Measurements from ENCODE around the gene MAML3.

MAML3 gene

DNA sequence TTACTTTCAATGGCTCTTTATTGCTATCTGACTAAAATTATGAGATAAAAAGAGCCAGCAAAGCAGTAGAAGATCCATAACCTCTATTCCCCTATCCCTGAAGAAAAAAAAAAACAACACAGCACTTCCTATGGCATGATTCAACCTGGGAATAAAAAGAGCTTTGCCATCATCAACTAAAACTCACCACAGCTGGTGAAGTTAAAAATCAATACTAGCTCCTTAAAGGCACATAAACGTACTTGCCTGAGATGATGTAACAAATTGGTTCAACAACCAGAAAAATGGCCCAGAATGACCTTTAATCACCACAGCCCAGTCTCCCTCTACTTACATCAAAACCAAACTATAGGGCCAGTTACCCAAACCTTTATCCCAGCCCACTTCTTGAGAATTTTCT is 153.8 kb downstream of the MAML3 start:
- TF ChIP-seq CTCF (IDR thresholded peaks at IDR 0.05; ENCODE audit: borderline replicate concordance, control extremely low read depth, extremely low read depth, insufficient read depth, missing control alignments) = no peak
- DNase-seq (ENCODE audit: low spot score) = no peak
- in situ Hi-C loops (cut with MboI; ENCODE audit: low sequenced_read_pairs, unreplicated experiment) = loop anchor here (25.0 kb wide), 1 partner anchor 262 kb away; no protein-coding TSS in a partner anchor

DNA sequence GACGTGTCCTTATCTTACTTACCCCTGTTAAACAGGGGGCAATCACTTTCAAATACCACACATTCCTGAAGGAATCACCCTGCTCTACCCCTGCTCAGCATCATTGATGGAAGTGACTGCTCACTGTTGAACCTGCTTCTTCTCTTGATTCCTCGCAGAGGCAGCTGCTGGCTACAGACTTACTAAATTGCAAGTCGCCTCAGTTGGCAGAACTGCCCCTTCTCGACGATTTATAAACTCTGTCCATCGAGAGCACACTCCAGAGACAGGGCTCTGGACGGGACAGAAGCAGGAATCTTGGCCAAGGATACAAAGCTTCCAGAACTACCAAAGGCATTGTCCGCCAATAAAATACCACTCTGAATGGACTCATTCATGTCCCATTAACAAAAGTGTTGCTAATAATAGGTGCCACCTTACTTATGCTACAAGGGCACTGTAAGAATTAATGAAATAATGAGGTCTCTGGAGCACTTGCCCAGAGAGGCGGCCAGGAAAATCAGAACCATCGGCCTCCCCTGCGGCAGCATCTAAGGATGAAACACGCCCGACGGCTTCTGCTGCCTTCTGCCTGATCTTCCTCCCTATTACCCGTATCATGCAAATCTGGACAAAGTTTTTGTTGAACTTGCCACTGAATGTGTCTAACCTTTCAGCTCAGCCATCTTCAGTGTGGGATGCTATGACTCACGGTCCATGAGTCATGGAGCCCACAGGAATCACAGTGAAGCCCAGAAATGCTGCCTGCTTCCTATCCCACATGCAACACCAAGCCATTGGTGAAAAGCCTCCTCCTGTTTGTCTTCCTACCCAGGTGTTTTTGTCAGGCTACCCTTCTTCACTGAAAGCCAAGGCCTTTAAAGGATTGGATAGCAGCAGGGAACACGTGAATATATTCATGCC is 164.9 kb downstream of the MAML3 start:
- no peak for TF ChIP-seq CTCF (IDR thresholded peaks at IDR 0.05; ENCODE audit: borderline replicate concordance, control extremely low read depth, extremely low read depth, insufficient read depth, missing control alignments)
- in situ Hi-C loops (cut with MboI; ENCODE audit: low sequenced_read_pairs, unreplicated experiment) = no loop called here
- DNase-seq (ENCODE audit: low spot score) = no peak

- in situ Hi-C loops (cut with MboI; ENCODE audit: low sequenced_read_pairs, unreplicated experiment) = no loop called here
Measured at GRCh38 chr4:139987502-139987850, 166.5 kb downstream of the MAML3 start.

DNA sequence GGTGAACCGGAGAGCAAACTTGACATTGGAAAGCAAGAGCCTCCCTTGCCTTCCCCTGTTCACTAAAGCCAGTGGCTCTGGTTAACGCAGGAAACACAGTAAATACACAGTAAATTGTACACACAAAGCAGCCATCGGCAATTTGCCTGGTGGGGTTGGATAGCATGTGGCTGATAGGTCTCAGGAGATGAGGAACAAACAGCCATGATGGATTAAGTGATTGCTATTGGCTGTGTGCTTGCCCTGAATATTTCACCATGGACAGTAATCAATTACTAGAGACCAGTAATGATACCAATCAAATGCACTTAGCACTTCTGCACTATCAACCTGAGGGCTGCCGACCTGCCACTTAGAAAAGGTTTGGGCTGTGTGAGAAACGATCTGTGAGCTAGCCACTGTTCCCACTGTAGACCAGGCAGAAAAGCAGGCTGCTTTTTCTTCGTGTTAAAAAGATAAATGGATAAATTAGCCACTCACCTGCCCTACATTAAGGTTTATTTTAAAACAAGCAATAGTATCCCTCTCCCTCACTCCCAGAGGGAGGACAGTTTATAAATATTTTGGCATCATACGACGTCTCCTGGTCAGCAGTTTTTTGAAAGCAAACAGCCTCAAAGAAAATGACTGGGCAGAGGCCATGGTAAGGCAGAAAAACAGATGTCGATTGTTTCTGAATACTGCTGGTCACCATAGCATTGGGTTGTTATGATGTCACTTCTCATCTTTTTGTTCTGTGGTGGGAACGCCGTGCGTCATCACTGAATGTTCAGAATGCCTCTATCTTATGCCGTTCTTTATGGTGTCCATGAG is 167.1 kb downstream of the MAML3 start:
- in situ Hi-C loops (cut with MboI; ENCODE audit: low sequenced_read_pairs, unreplicated experiment) = no loop called here
- TF ChIP-seq CTCF (IDR thresholded peaks at IDR 0.05; ENCODE audit: borderline replicate concordance, control extremely low read depth, extremely low read depth, insufficient read depth, missing control alignments) = no peak
- DNase-seq (ENCODE audit: low spot score) = no peak

More at GRCh38 chr4:139987502-139987850, 166.5 kb downstream of the MAML3 start:
- no peak for DNase-seq (ENCODE audit: low spot score)
- TF ChIP-seq CTCF (IDR thresholded peaks at IDR 0.05; ENCODE audit: borderline replicate concordance, control extremely low read depth, extremely low read depth, insufficient read depth, missing control alignments) = no peak

GRCh38 chr4:139986106-139986505 is 167.9 kb downstream of the MAML3 start:
- in situ Hi-C loops (cut with MboI; ENCODE audit: low sequenced_read_pairs, unreplicated experiment) = no loop called here
- DNase-seq (ENCODE audit: low spot score) = no peak
- no peak for TF ChIP-seq CTCF (IDR thresholded peaks at IDR 0.05; ENCODE audit: borderline replicate concordance, control extremely low read depth, extremely low read depth, insufficient read depth, missing control alignments)

- TF ChIP-seq CTCF (IDR thresholded peaks at IDR 0.05; ENCODE audit: borderline replicate concordance, control extremely low read depth, extremely low read depth, insufficient read depth, missing control alignments) = no peak
- in situ Hi-C loops (cut with MboI; ENCODE audit: low sequenced_read_pairs, unreplicated experiment) = no loop called here
Measured at GRCh38 chr4:139985401-139985800, 168.6 kb downstream of the MAML3 start.

More at GRCh38 chr4:139985401-139985800, 168.6 kb downstream of the MAML3 start:
- DNase-seq (ENCODE audit: low spot score) = no peak
